WTC11 (cell line): ENCODE data around the gene FAM228B. TPM values are rescaled to one million over a fixed set of nuclear protein-coding genes. Genes with fewer than 3 reads are reported as not detected.

ENCODE experiments used
- ATAC-seq: fragments of 200-7000 bp; cut with Tn5 transposase; 2 replicates; pipeline ENCODE4 v1.10.0; 2021; ENCODE audit warnings: mild to moderate bottlenecking, moderate library complexity
- CTCF ChIA-PET: fragments of 300-600 bp; sonication (Branson Sonifier 250); formaldehyde crosslinking; loops from one replicate; lab custom pipeline; 2021; ENCODE audit warnings: antibody characterized with exemption; lab: Charles Lee
- POLR2A ChIA-PET: fragments of 350-600 bp; sonication (Branson Sonifier 250); formaldehyde crosslinking; loops from one replicate; lab custom pipeline; 2021; ENCODE audit warnings: antibody characterized with exemption; lab: Charles Lee
- DNase-seq: peaks from one replicate; pipeline ENCODE4 v3.0.0; 2021; ENCODE audit warnings: low spot score
- H3K27ac Mint-ChIP-seq: 2 replicates; pipeline ENCODE4 v1.8.0; 2021; ENCODE audit warnings: mixed read lengths
- H3K27me3 Mint-ChIP-seq: 2 replicates; pipeline ENCODE4 v1.8.0; 2021; ENCODE audit warnings: low read depth, mild to moderate bottlenecking, moderate library complexity, mixed read lengths
- H3K36me3 Mint-ChIP-seq: 2 replicates; pipeline ENCODE4 v1.8.0; 2021; ENCODE audit warnings: mixed read lengths
- H3K4me1 Mint-ChIP-seq: 2 replicates; pipeline ENCODE4 v1.8.0; 2022; ENCODE audit warnings: mixed read lengths
- H3K4me3 Mint-ChIP-seq: 2 replicates; pipeline ENCODE4 v1.8.0; 2021; ENCODE audit warnings: mild to moderate bottlenecking, moderate library complexity, mixed read lengths
- H3K9me3 Mint-ChIP-seq: 2 replicates; pipeline ENCODE4 v1.8.0; 2021; ENCODE audit warnings: mixed read lengths
- CBFB ChIP-seq: sonication (generic); formaldehyde crosslinking; IDR thresholded peaks from 2 replicates; pipeline ENCODE4 v1.8.1; 2022; ENCODE audit warnings: mild to moderate bottlenecking, low read depth, missing genetic modification reagents
- CREM ChIP-seq: sonication (generic); formaldehyde crosslinking; IDR thresholded peaks from 2 replicates; pipeline ENCODE4 v1.8.1; 2022; ENCODE audit warnings: mild to moderate bottlenecking, missing genetic modification reagents, moderate library complexity
- FOXP1 ChIP-seq: sonication (generic); formaldehyde crosslinking; IDR thresholded peaks from 2 replicates; pipeline ENCODE4 v1.8.0; 2022; ENCODE audit warnings: missing genetic modification reagents, mild to moderate bottlenecking, moderate library complexity, borderline replicate concordance
- MYBL2 ChIP-seq: sonication (generic); formaldehyde crosslinking; IDR thresholded peaks from 2 replicates; pipeline ENCODE4 v1.8.1; 2023; ENCODE audit warnings: mild to moderate bottlenecking, moderate library complexity, missing genetic modification reagents
- NR2C2 ChIP-seq: sonication (generic); formaldehyde crosslinking; IDR thresholded peaks from 2 replicates; pipeline ENCODE4 v1.8.0; 2022; ENCODE audit warnings: mild to moderate bottlenecking, missing genetic modification reagents
- RELA ChIP-seq: sonication (generic); formaldehyde crosslinking; IDR thresholded peaks from 2 replicates; pipeline ENCODE4 v1.8.1; 2022; ENCODE audit warnings: missing genetic modification reagents, mild to moderate bottlenecking, borderline replicate concordance
- SMAD3 ChIP-seq: sonication (generic); formaldehyde crosslinking; IDR thresholded peaks from 2 replicates; pipeline ENCODE4 v1.8.0; 2022; ENCODE audit warnings: missing genetic modification reagents, mild to moderate bottlenecking, borderline replicate concordance
- TEAD4 ChIP-seq: sonication (generic); formaldehyde crosslinking; IDR thresholded peaks from 2 replicates; pipeline ENCODE4 v1.8.0; 2022; ENCODE audit warnings: mild to moderate bottlenecking, missing genetic modification reagents
- total RNA-seq: library from RNA; stranded (reverse); gene quantifications from 3 replicates; pipeline ENCODE4 v1.2.3, GENCODE V29; 2021
- TF ChIP-seq, protein P1 (sequence below): sonication (generic); formaldehyde crosslinking; IDR thresholded peaks from 2 replicates; pipeline ENCODE4 v1.8.0; 2023; ENCODE audit warnings: mild to moderate bottlenecking, missing genetic modification reagents
- TF ChIP-seq, protein P2 (sequence below): fragments of 250-450 bp; sonication (Bioruptor Pico); conservative IDR thresholded peaks from 2 replicates; pipeline ENCODE4 v1.9.0; 2021; ENCODE audit warnings: mild to moderate bottlenecking
- TF ChIP-seq, protein P3 (sequence below): fragments of 250-450 bp; sonication (Bioruptor Pico); IDR thresholded peaks from 2 replicates; pipeline ENCODE4 v1.9.0; 2021; ENCODE audit warnings: mild to moderate bottlenecking
- TF ChIP-seq, protein P4 (sequence below): sonication (generic); formaldehyde crosslinking; IDR thresholded peaks from 2 replicates; pipeline ENCODE4 v1.8.0; 2022; ENCODE audit warnings: mild to moderate bottlenecking, missing genetic modification reagents
- TF ChIP-seq, protein P5 (sequence below): sonication (generic); formaldehyde crosslinking; IDR thresholded peaks from 2 replicates; pipeline ENCODE4 v1.8.1; 2022; ENCODE audit warnings: missing genetic modification reagents, borderline replicate concordance
- TF ChIP-seq, protein P6 (sequence below): fragments of 250-450 bp; sonication (Bioruptor Pico); IDR thresholded peaks from 2 replicates; pipeline ENCODE4 v1.9.0; 2021; ENCODE audit warnings: mild to moderate bottlenecking
- TF ChIP-seq, protein P7 (sequence below): sonication (generic); formaldehyde crosslinking; IDR thresholded peaks from 2 replicates; pipeline ENCODE4 v1.8.1; 2022; ENCODE audit warnings: low read depth, missing genetic modification reagents, borderline replicate concordance

Gene FAM228B
- total RNA-seq, 1 experiment from 2014 or later, result 2.7 TPM

DNA sequence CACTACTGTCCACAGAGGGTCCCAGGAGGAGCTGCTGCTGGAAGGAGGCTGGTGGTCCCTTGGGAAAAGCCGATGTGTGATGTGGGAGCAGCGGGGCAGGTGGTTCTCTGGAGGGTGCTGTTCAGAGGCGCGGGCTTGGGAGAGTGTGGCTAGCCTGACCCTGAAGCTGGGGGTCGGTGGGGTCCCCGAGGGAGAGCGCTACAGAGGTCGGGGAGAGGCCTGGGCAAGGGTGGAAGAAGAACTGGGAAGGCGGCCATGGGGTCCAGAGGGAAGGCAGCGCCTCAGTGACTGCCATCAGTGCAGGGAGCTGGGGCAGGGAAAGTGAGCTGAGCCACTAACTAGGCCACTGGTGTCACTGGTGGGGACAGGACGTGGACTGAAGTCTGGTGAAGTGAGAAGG lies 84.1 kb downstream of the FAM228B start:
- Mint-ChIP-seq H3K9me3 (no peaks in the 10 kb centered on the region), H3K27me3 (no peaks in the 10 kb centered on the region), H3K36me3 (peaks cover 4% of the 10 kb centered on the region; the same call in 1 of the 2 replicates), H3K4me1 (0 out of 2 replicates have a peak, but pooled peaks cover 3% of the 10 kb centered on the region), H3K27ac (no peak overlapping the region), H3K4me3 (no peak overlapping the region)
- ChIA-PET CTCF (interaction anchor here (0.5 to 3.2 kb wide), 2 partner anchors 123 to 132 kb away, joined by 3 to 12 read pairs; partner anchors contain the start of gene TP53I3), POLR2A (no interaction called here)
- TF ChIP-seq, protein P1, sequence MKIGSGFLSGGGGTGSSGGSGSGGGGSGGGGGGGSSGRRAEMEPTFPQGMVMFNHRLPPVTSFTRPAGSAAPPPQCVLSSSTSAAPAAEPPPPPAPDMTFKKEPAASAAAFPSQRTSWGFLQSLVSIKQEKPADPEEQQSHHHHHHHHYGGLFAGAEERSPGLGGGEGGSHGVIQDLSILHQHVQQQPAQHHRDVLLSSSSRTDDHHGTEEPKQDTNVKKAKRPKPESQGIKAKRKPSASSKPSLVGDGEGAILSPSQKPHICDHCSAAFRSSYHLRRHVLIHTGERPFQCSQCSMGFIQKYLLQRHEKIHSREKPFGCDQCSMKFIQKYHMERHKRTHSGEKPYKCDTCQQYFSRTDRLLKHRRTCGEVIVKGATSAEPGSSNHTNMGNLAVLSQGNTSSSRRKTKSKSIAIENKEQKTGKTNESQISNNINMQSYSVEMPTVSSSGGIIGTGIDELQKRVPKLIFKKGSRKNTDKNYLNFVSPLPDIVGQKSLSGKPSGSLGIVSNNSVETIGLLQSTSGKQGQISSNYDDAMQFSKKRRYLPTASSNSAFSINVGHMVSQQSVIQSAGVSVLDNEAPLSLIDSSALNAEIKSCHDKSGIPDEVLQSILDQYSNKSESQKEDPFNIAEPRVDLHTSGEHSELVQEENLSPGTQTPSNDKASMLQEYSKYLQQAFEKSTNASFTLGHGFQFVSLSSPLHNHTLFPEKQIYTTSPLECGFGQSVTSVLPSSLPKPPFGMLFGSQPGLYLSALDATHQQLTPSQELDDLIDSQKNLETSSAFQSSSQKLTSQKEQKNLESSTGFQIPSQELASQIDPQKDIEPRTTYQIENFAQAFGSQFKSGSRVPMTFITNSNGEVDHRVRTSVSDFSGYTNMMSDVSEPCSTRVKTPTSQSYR (CRISPR knock-in tag), result no peak
- TF ChIP-seq CBFB (CRISPR knock-in tag), result no peak
- TF ChIP-seq, protein P2, sequence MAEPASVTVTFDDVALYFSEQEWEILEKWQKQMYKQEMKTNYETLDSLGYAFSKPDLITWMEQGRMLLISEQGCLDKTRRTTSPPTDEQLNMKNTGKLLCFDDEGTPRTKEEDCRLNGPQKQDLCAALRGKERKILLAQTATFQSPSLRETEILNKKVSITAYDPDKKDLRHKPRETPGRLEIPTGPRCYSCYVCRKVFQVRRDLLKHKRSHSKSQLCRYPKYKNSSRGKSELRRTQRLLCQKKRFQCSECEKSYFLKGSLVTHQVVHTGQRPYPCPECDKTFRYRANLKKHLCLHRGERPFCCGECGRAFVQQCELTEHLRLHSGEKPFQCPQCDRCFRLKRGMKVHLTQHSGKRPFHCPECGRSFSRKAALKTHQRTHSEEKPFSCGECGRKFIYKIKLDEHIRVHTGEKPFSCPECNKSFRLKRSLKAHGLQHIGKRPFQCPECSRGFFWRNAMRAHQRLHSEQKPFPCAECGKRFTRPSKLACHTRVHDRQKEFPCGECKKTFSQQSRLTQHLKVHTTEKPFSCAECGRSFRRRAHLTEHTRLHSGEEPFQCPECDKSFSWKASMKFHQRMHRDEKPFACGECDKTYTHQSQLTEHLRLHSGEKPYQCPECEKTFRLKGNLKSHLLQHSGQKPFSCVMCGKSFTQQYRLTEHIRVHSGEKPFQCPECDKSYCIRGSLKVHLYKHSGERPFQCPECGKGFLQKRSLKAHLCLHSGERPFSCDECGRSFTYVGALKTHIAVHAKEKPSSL (CRISPR knock-in tag), result no peak
- TF ChIP-seq SMAD3 (CRISPR knock-in tag), result no peak
- TF ChIP-seq FOXP1 (CRISPR knock-in tag), result no peak
- no peak for TF ChIP-seq MYBL2 (CRISPR knock-in tag)
- TF ChIP-seq, protein P3, sequence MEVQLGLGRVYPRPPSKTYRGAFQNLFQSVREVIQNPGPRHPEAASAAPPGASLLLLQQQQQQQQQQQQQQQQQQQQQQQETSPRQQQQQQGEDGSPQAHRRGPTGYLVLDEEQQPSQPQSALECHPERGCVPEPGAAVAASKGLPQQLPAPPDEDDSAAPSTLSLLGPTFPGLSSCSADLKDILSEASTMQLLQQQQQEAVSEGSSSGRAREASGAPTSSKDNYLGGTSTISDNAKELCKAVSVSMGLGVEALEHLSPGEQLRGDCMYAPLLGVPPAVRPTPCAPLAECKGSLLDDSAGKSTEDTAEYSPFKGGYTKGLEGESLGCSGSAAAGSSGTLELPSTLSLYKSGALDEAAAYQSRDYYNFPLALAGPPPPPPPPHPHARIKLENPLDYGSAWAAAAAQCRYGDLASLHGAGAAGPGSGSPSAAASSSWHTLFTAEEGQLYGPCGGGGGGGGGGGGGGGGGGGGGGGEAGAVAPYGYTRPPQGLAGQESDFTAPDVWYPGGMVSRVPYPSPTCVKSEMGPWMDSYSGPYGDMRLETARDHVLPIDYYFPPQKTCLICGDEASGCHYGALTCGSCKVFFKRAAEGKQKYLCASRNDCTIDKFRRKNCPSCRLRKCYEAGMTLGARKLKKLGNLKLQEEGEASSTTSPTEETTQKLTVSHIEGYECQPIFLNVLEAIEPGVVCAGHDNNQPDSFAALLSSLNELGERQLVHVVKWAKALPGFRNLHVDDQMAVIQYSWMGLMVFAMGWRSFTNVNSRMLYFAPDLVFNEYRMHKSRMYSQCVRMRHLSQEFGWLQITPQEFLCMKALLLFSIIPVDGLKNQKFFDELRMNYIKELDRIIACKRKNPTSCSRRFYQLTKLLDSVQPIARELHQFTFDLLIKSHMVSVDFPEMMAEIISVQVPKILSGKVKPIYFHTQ (CRISPR knock-in tag), result no peak
- TF ChIP-seq RELA (CRISPR knock-in tag), result no peak
- TF ChIP-seq, protein P4, sequence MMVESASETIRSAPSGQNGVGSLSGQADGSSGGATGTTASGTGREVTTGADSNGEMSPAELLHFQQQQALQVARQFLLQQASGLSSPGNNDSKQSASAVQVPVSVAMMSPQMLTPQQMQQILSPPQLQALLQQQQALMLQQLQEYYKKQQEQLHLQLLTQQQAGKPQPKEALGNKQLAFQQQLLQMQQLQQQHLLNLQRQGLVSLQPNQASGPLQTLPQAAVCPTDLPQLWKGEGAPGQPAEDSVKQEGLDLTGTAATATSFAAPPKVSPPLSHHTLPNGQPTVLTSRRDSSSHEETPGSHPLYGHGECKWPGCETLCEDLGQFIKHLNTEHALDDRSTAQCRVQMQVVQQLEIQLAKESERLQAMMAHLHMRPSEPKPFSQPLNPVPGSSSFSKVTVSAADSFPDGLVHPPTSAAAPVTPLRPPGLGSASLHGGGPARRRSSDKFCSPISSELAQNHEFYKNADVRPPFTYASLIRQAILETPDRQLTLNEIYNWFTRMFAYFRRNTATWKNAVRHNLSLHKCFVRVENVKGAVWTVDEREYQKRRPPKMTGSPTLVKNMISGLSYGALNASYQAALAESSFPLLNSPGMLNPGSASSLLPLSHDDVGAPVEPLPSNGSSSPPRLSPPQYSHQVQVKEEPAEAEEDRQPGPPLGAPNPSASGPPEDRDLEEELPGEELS, result no peak
- TF ChIP-seq, protein P5, sequence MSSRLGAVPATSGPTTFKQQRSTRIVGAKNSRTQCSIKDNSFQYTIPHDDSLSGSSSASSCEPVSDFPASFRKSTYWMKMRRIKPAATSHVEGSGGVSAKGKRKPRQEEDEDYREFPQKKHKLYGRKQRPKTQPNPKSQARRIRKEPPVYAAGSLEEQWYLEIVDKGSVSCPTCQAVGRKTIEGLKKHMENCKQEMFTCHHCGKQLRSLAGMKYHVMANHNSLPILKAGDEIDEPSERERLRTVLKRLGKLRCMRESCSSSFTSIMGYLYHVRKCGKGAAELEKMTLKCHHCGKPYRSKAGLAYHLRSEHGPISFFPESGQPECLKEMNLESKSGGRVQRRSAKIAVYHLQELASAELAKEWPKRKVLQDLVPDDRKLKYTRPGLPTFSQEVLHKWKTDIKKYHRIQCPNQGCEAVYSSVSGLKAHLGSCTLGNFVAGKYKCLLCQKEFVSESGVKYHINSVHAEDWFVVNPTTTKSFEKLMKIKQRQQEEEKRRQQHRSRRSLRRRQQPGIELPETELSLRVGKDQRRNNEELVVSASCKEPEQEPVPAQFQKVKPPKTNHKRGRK (CRISPR knock-in tag), result no peak
- TF ChIP-seq TEAD4 (CRISPR knock-in tag), result no peak
- TF ChIP-seq NR2C2, result no peak
- TF ChIP-seq, protein P6, sequence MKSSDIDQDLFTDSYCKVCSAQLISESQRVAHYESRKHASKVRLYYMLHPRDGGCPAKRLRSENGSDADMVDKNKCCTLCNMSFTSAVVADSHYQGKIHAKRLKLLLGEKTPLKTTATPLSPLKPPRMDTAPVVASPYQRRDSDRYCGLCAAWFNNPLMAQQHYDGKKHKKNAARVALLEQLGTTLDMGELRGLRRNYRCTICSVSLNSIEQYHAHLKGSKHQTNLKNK (CRISPR knock-in tag), result no peak
- no peak for TF ChIP-seq CREM (CRISPR knock-in tag)
- TF ChIP-seq, protein P7, sequence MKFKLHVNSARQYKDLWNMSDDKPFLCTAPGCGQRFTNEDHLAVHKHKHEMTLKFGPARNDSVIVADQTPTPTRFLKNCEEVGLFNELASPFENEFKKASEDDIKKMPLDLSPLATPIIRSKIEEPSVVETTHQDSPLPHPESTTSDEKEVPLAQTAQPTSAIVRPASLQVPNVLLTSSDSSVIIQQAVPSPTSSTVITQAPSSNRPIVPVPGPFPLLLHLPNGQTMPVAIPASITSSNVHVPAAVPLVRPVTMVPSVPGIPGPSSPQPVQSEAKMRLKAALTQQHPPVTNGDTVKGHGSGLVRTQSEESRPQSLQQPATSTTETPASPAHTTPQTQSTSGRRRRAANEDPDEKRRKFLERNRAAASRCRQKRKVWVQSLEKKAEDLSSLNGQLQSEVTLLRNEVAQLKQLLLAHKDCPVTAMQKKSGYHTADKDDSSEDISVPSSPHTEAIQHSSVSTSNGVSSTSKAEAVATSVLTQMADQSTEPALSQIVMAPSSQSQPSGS (CRISPR knock-in tag), result no peak
- ATAC-seq (no peak), DNase-seq (no peak)
